Subcutaneous abdominal adipose tissue (tissue), 5 donors: ENCODE data around the gene MEGF9.
"Not testable (repeated sequence)": the region's sequence is repeated elsewhere in the genome, so short reads cannot be mapped to it uniquely, and the experiment has no call there.

Source experiments
- H3K27ac ChIP-seq: one replicate; pipeline ENCODE4 v1.7.0; 2013; ENCODE audit warnings: low read depth, mild to moderate bottlenecking, inconsistent platforms, low read length, moderate library complexity
- H3K27me3 ChIP-seq, 5 donors: one replicate each; pipeline ENCODE4 v1.7.0; 2013; ENCODE audit warnings: low read length in 5 of 5, inconsistent platforms in 1 of 5; ENCODE audit not compliant: control insufficient read depth in 5 of 5, insufficient read depth in 4 of 5
- H3K36me3 ChIP-seq, 5 donors: one replicate each; pipeline ENCODE4 v1.7.0; 2013; ENCODE audit warnings: low read length in 5 of 5; ENCODE audit not compliant: control insufficient read depth in 5 of 5, insufficient read depth in 5 of 5
- H3K4me1 ChIP-seq, 5 donors: one replicate each; pipeline ENCODE4 v1.7.0; 2013; ENCODE audit warnings: low read length in 5 of 5, mild to moderate bottlenecking in 3 of 5, moderate library complexity in 1 of 5; ENCODE audit not compliant: control insufficient read depth in 5 of 5, insufficient read depth in 5 of 5
- H3K4me3 ChIP-seq, 5 donors: one replicate each; pipeline ENCODE4 v1.7.0; 2013; ENCODE audit warnings: low read length in 5 of 5, low read depth in 1 of 5
- H3K9ac ChIP-seq, 5 donors: one replicate each; pipeline ENCODE4 v1.7.0; 2013; ENCODE audit warnings: low read length in 5 of 5, mild to moderate bottlenecking in 4 of 5, moderate library complexity in 3 of 5
- H3K9me3 ChIP-seq, 5 donors: one replicate each; pipeline ENCODE4 v1.7.0; 2013; ENCODE audit warnings: low read length in 5 of 5; ENCODE audit not compliant: control insufficient read depth in 5 of 5
- donor health status: healthy.
- donor health status: healthy.
- donor health status: healthy.
- donor health status: healthy.
- donor health status: healthy.

The MEGF9 gene

DNA sequence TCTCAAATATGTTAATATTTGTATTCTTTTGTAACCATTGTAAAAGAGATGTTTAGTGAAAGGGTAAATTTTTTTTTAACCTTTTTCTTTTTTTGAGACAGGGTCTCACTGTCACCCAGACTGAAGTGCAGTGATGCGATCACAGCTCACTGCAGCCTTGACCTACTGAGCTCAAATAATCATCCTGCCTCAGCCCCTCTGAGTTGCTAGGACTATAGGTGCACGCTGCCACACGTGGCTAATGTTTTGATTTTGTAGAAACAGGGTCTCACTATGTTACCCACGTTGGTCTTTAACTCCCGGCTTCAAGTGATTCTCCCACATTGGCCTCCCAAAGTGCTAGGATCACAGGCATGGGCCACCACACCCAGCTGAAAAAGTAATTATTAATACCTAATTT, 76.4 kb downstream of the MEGF9 start:
- H3K9me3 ChIP-seq = no peaks in the 10 kb centered on the region
- no peak overlapping the region for H3K27ac ChIP-seq
- H3K9ac ChIP-seq = no peak overlapping the region
- H3K27me3 ChIP-seq = no peaks in the 10 kb centered on the region
- H3K4me1 ChIP-seq = no peaks in the 10 kb centered on the region
- no peaks in the 10 kb centered on the region for H3K36me3 ChIP-seq
- H3K4me3 ChIP-seq = no peak overlapping the region

DNA sequence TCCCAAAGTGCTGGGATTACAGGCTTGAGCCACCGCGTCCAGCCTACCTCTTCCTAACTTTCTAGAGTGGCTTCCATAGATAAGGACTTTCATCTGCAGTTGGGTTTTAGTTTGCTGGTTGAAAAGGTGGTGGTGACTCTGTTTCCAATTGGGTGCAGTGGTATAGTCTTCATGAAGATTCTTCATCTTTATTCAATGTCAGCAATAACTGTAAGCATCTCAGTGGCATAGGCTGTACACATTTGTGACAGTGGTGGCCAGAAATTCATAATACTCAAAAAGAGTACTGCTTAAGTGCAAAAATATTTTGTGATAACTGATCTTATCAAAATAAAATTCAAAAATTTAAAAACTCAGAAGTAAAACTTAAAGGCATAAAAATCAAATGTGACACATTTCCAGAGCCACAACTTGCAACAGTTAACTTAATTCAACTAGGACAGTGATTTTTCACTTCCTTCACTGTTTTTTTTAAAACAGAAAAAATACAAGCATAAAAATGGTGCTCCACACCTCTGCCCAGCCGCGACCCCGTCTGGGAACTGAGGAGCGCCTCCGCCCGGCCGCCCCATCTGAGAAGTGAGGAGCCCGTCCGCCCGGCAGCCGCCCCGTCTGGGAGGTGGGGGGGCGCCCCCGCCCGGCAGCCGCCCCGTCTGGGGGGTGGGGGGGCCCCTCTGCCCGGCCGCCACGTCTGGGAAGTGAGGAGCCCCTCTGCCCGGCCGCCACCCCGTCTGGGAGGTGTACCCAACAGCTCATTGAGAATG, 77.9 kb downstream of the MEGF9 start:
- no peak overlapping the region for H3K9ac ChIP-seq
- H3K27ac ChIP-seq = no peak overlapping the region
- no peaks in the 10 kb centered on the region for H3K27me3 ChIP-seq
- no peaks in the 10 kb centered on the region for H3K36me3 ChIP-seq
- H3K9me3 ChIP-seq = no peaks in the 10 kb centered on the region
- H3K4me3 ChIP-seq = no peak overlapping the region
- H3K4me1 ChIP-seq = no peaks in the 10 kb centered on the region

DNA sequence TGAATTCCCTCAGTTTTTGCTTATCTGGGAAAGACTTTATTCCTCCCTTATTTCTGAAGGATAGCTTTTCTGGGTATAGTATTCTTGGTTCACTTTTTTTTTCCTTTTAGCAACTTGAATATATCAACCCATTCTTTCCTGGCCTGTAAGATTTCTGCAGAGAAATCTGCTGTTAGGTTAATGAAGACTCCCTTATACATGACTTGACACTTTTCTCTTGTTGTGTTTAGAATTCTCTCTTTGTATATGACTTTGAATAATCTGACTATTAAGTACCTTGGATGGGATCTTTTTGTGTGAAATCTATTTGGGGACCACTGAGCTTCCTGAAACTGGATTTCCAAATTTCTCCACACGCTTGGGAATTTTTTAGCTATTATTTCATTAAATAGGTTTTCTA, 79.3 kb downstream of the MEGF9 start:
- no peak overlapping the region for H3K27ac ChIP-seq
- H3K4me3 ChIP-seq = no peak overlapping the region
- no peaks in the 10 kb centered on the region for H3K9me3 ChIP-seq
- H3K36me3 ChIP-seq = no peaks in the 10 kb centered on the region
- peaks cover 0 to 4% (median 0%) of the 10 kb centered on the region in 5 donors for H3K4me1 ChIP-seq
- no peaks in the 10 kb centered on the region for H3K27me3 ChIP-seq
- no peak overlapping the region for H3K9ac ChIP-seq

GRCh38 chr9:120630333-120630732, 83.9 kb downstream of the MEGF9 start:
- Histone ChIP-seq H3K36me3 (no peaks in the 10 kb centered on the region), H3K27ac (no peak overlapping the region)

GRCh38 chr9:120628925-120629497, 85.3 kb downstream of the MEGF9 start:
- not testable (repeated sequence) for H3K4me1 ChIP-seq, H3K9me3 ChIP-seq, H3K4me3 ChIP-seq, H3K9ac ChIP-seq, H3K36me3 ChIP-seq, H3K27me3 ChIP-seq, H3K27ac ChIP-seq

More at GRCh38 chr9:120630333-120630732, 83.9 kb downstream of the MEGF9 start:
- no peaks in the 10 kb centered on the region for H3K27me3 ChIP-seq
- H3K4me1 ChIP-seq = peaks cover 0 to 9% (median 3%) of the 10 kb centered on the region in 5 donors
- H3K4me3 ChIP-seq = no peak overlapping the region
- H3K9ac ChIP-seq = no peak overlapping the region
- no peaks in the 10 kb centered on the region for H3K9me3 ChIP-seq

DNA sequence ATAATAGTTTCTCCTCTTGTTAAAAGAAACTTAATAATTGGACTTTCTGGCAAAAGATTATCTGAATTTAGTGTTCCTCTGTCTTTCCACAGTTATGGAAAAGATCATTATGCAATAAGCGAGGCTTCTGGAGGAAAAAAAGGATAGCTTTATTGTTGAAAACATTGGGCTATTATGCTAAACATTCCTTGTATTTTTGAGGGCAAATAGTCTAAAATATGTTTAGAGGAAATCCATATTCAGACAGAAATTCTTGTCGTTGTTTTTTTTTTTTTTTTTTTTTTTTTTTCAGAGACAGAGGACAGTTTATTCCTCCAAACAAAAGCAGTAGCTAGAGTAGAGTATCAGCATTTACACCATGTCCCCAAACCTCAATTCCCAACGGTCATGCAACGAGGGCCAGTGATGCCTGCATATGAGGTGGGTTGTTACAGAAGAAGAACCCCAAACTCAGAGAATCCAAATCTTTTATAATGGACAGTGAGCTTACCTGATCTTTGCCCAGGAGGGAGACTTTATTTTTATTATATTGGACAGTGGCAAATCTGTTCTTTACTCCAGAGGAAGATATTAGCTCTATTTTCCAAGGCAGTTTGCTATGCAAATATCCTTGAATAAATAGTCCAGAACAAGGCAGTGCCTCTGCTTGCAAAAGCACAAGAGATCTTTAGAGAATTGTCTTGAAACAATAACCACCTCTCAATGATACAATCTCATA, 85.9 kb downstream of the MEGF9 start:
- H3K9ac ChIP-seq = no peak overlapping the region
- H3K27me3 ChIP-seq = no peaks in the 10 kb centered on the region
- no peak overlapping the region for H3K27ac ChIP-seq

DNA sequence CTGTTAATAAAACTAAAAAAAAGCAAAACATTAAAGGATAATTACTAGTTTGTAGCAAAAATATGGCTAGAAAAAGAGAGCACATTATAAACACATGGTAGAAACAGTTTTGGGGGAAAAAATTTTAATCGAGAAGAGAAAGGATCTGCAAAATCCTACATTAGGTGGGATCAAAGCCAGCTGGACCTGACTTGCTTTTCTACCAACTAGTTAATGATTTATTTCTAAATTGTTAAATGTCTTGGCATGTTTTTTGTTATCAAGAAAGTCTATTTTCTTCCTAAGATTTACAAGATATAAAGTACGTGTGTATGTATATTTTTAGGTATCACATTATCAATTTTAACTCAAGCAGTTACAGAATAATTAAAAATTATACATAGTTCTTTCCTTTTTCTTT, 87.2 kb downstream of the MEGF9 start:
- Histone ChIP-seq H3K36me3 (no peaks in the 10 kb centered on the region), H3K27me3 (no peaks in the 10 kb centered on the region), H3K9ac (no peak overlapping the region), H3K4me3 (no peak overlapping the region), H3K9me3 (no peaks in the 10 kb centered on the region), H3K27ac (no peak overlapping the region), H3K4me1 (peaks cover 0 to 9% (median 3%) of the 10 kb centered on the region in 5 donors)

More for the DNA sequence above, 85.9 kb downstream of the MEGF9 start:
- Histone ChIP-seq H3K9me3 (no peaks in the 10 kb centered on the region), H3K4me3 (no peak overlapping the region), H3K4me1 (peaks cover 0 to 9% (median 3%) of the 10 kb centered on the region in 5 donors), H3K36me3 (no peaks in the 10 kb centered on the region)

GRCh38 chr9:120626512-120626911, 87.8 kb downstream of the MEGF9 start:
- Histone ChIP-seq H3K27ac (no peak overlapping the region), H3K9ac (no peak overlapping the region), H3K4me1 (peaks cover 0 to 9% (median 3%) of the 10 kb centered on the region in 5 donors), H3K36me3 (peaks cover 0 to 4% (median 0%) of the 10 kb centered on the region in 5 donors), H3K9me3 (no peaks in the 10 kb centered on the region), H3K4me3 (no peak overlapping the region), H3K27me3 (no peaks in the 10 kb centered on the region)

GRCh38 chr9:120625222-120625621, 89.0 kb downstream of the MEGF9 start:
- Histone ChIP-seq H3K27ac (no peak overlapping the region), H3K4me1 (peaks cover 0 to 9% (median 3%) of the 10 kb centered on the region in 5 donors), H3K9ac (no peak overlapping the region), H3K4me3 (no peak overlapping the region), H3K36me3 (peaks cover 0 to 5% (median 0%) of the 10 kb centered on the region in 5 donors), H3K27me3 (no peaks in the 10 kb centered on the region), H3K9me3 (no peaks in the 10 kb centered on the region)

GRCh38 chr9:120622790-120623189, 91.5 kb downstream of the MEGF9 start:
- no peak overlapping the region for H3K9ac ChIP-seq
- H3K9me3 ChIP-seq = no peaks in the 10 kb centered on the region
- no peak overlapping the region for H3K4me3 ChIP-seq
- H3K27ac ChIP-seq = no peak overlapping the region
- peaks cover 0 to 9% (median 3%) of the 10 kb centered on the region in 5 donors for H3K4me1 ChIP-seq
- H3K36me3 ChIP-seq = peaks cover 0 to 7% (median 0%) of the 10 kb centered on the region in 5 donors
- H3K27me3 ChIP-seq = no peaks in the 10 kb centered on the region
